ENCODE results near the gene ATG16L1. TPM values are rescaled to one million over a fixed set of nuclear protein-coding genes. Genes with fewer than 3 reads are reported as not detected.
A peak's percentile ranks its signal among the peaks of the same experiment; 100 is the strongest.

The ATG16L1 gene
- total RNA-seq, 1 experiment from 2014 or later, result 52.3 TPM

DNA sequence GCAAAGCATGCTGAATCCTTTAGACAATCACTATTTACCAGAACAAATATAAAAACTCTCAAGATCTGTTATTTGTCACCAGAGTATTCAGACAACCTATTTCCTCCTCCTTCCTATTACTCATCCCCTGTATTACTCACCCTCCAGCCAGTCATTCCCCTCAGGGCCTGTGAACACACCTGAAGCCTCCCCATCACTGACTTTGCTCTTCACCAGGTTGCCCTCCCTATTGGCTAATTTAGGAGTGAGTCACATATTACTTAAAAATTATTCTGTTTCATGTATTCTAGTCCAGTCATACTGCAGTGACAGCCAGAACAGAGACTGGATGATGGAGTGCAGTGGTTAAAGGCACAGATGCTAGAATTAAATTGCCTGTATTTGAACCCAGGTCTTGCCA lies 3.7 kb upstream of the ATG16L1 start:
- Histone ChIP-seq H3K27me3 (ENCODE audit: control insufficient read depth, insufficient read depth, low read length) (no peaks in the 10 kb centered on the region), H3K9me3 (ENCODE audit: control insufficient read depth, insufficient read depth, low read depth, low read length) (peaks cover 10% of the 10 kb centered on the region; the same call in 1 of the 2 replicates), H3K27ac (ENCODE audit: low read length) (0 out of 2 replicates have a peak overlapping the region, but pooled peaks have one; percentile 26), H3K4me1 (ENCODE audit: control insufficient read depth, insufficient read depth, low read length) (peaks cover 9% of the 10 kb centered on the region), H3K36me3 (ENCODE audit: control insufficient read depth, insufficient read depth, low read length) (no peaks in the 10 kb centered on the region; the same call in 1 of the 2 replicates), H3K4me3 (ENCODE audit: low read depth in 2 of 2, low read length in 2 of 2) (no peak overlapping the region)
- intact Hi-C loops (cut with micrococcal nuclease; ENCODE audit: unreplicated experiment), result no loop called here
- CTCF ChIA-PET, result no interaction called here
- TF ChIP-seq POLR2AphosphoS5 (IDR thresholded peaks at IDR 0.05; ENCODE audit: low read depth, low read length) (no peak), SIN3A (IDR thresholded peaks at IDR 0.05; ENCODE audit: borderline replicate concordance, insufficient read depth, low read depth, low read length) (no peak), TCF7L2 (IDR thresholded peaks at IDR 0.05; ENCODE audit: low read depth, low read length) (no peak)
- TF ChIP-seq, protein P1, sequence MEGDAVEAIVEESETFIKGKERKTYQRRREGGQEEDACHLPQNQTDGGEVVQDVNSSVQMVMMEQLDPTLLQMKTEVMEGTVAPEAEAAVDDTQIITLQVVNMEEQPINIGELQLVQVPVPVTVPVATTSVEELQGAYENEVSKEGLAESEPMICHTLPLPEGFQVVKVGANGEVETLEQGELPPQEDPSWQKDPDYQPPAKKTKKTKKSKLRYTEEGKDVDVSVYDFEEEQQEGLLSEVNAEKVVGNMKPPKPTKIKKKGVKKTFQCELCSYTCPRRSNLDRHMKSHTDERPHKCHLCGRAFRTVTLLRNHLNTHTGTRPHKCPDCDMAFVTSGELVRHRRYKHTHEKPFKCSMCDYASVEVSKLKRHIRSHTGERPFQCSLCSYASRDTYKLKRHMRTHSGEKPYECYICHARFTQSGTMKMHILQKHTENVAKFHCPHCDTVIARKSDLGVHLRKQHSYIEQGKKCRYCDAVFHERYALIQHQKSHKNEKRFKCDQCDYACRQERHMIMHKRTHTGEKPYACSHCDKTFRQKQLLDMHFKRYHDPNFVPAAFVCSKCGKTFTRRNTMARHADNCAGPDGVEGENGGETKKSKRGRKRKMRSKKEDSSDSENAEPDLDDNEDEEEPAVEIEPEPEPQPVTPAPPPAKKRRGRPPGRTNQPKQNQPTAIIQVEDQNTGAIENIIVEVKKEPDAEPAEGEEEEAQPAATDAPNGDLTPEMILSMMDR (IDR thresholded peaks at IDR 0.05), result no peak
- TF ChIP-seq, protein P2, sequence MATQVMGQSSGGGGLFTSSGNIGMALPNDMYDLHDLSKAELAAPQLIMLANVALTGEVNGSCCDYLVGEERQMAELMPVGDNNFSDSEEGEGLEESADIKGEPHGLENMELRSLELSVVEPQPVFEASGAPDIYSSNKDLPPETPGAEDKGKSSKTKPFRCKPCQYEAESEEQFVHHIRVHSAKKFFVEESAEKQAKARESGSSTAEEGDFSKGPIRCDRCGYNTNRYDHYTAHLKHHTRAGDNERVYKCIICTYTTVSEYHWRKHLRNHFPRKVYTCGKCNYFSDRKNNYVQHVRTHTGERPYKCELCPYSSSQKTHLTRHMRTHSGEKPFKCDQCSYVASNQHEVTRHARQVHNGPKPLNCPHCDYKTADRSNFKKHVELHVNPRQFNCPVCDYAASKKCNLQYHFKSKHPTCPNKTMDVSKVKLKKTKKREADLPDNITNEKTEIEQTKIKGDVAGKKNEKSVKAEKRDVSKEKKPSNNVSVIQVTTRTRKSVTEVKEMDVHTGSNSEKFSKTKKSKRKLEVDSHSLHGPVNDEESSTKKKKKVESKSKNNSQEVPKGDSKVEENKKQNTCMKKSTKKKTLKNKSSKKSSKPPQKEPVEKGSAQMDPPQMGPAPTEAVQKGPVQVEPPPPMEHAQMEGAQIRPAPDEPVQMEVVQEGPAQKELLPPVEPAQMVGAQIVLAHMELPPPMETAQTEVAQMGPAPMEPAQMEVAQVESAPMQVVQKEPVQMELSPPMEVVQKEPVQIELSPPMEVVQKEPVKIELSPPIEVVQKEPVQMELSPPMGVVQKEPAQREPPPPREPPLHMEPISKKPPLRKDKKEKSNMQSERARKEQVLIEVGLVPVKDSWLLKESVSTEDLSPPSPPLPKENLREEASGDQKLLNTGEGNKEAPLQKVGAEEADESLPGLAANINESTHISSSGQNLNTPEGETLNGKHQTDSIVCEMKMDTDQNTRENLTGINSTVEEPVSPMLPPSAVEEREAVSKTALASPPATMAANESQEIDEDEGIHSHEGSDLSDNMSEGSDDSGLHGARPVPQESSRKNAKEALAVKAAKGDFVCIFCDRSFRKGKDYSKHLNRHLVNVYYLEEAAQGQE (IDR thresholded peaks at IDR 0.05; ENCODE audit: insufficient read depth in 1 of 2, low read depth in 2 of 2, low read length in 1 of 2), result no peak
- BruUV-seq (replicated peaks), result no TSS peak
- DNase-seq (ENCODE audit: low read depth, low spot score) (peak; percentile 86), ATAC-seq (peak; percentile 39; the same call in 1 of the 2 replicates)
- POLR2A ChIA-PET, result no interaction called here
- in situ Hi-C loops (cut with HindIII; ENCODE audit: low pct_unique_long_range_greater_than_20kb, low sequenced_read_pairs), result no loop called here

DNA sequence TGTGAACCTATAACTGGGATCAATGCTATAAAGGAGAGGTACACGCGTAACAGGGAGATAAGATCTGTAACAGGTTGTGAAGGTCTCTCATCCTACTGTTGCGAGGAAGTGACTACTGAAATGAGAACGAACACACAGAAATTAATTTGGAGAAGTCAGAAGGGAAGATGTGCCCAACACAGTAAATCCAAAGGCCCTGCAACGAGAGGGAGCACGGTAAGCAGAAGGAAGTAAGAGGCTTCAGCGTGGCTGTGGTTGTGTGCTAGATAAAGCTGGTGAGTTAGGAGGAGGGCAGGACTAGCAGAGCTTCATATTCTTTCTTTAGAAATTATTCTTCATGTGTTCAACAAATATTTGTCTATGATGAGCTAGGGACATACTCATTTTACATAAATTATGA lies 2.5 kb upstream of the ATG16L1 start:
- no peak overlapping the region for H3K4me3 ChIP-seq (ENCODE audit: low read depth in 2 of 2, low read length in 2 of 2)
- peaks cover 10% of the 10 kb centered on the region; the same call in 1 of the 2 replicates for H3K9me3 ChIP-seq (ENCODE audit: control insufficient read depth, insufficient read depth, low read depth, low read length)
- in situ Hi-C loops (cut with HindIII; ENCODE audit: low pct_unique_long_range_greater_than_20kb, low sequenced_read_pairs) (no loop called here), intact Hi-C loops (cut with micrococcal nuclease; ENCODE audit: unreplicated experiment) (no loop called here)
- ChIA-PET CTCF (no interaction called here), POLR2A (no interaction called here)
- BruUV-seq (replicated peaks), result no TSS peak
- H3K36me3 ChIP-seq (ENCODE audit: control insufficient read depth, insufficient read depth, low read length), result no peaks in the 10 kb centered on the region; the same call in 1 of the 2 replicates
- no peak overlapping the region for H3K27ac ChIP-seq (ENCODE audit: low read length)
- H3K4me1 ChIP-seq (ENCODE audit: control insufficient read depth, insufficient read depth, low read length), result peaks cover 21% of the 10 kb centered on the region
- ATAC-seq, result no peak
- DNase-seq (ENCODE audit: low read depth, low spot score), result no peak
- TF ChIP-seq POLR2AphosphoS5 (IDR thresholded peaks at IDR 0.05; ENCODE audit: low read depth, low read length), result no peak
- no peak for TF ChIP-seq TCF7L2 (IDR thresholded peaks at IDR 0.05; ENCODE audit: low read depth, low read length)
- TF ChIP-seq, protein P1 (IDR thresholded peaks at IDR 0.05), result no peak
- TF ChIP-seq, protein P2 (IDR thresholded peaks at IDR 0.05; ENCODE audit: insufficient read depth in 1 of 2, low read depth in 2 of 2, low read length in 1 of 2), result no peak
- no peak for TF ChIP-seq SIN3A (IDR thresholded peaks at IDR 0.05; ENCODE audit: borderline replicate concordance, insufficient read depth, low read depth, low read length)
- no peaks in the 10 kb centered on the region for H3K27me3 ChIP-seq (ENCODE audit: control insufficient read depth, insufficient read depth, low read length)
